C4-2B (cell line): Measurements from ENCODE around the gene CUL7.
"Not testable (repeated sequence)": the region's sequence is repeated elsewhere in the genome, so short reads cannot be mapped to it uniquely, and the experiment has no call there.

ENCODE experiments used
- H3K27ac ChIP-seq: fragments of 450-650 bp; 2 replicates; pipeline ENCODE4 v1.5.1; 2017
- ZFX ChIP-seq: fragments of 450-650 bp; IDR thresholded peaks from 2 replicates; pipeline ENCODE4 v1.6.1; 2017
- TF ChIP-seq, protein P1 (sequence below): fragments of 450-650 bp; conservative IDR thresholded peaks from 2 replicates; pipeline ENCODE4 v1.5.1; 2017; ENCODE audit warnings: mild to moderate bottlenecking

The CUL7 gene

DNA sequence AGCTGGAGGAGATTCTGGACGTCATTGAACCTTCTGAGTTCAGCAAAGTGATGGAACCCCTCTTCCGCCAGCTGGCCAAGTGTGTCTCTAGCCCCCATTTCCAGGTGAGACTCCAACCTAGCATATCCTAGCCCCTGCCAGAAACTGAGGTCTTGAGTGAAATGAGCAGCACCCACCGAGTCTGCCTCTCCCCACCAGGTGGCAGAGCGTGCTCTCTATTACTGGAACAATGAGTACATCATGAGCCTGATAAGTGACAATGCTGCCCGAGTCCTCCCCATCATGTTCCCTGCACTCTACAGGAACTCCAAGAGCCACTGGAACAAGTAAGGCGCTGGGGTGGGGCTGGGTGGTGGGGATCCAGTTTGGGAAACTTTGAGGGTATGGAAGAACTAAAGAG lies 44.5 kb downstream of the CUL7 start:
- TF ChIP-seq, protein P1, sequence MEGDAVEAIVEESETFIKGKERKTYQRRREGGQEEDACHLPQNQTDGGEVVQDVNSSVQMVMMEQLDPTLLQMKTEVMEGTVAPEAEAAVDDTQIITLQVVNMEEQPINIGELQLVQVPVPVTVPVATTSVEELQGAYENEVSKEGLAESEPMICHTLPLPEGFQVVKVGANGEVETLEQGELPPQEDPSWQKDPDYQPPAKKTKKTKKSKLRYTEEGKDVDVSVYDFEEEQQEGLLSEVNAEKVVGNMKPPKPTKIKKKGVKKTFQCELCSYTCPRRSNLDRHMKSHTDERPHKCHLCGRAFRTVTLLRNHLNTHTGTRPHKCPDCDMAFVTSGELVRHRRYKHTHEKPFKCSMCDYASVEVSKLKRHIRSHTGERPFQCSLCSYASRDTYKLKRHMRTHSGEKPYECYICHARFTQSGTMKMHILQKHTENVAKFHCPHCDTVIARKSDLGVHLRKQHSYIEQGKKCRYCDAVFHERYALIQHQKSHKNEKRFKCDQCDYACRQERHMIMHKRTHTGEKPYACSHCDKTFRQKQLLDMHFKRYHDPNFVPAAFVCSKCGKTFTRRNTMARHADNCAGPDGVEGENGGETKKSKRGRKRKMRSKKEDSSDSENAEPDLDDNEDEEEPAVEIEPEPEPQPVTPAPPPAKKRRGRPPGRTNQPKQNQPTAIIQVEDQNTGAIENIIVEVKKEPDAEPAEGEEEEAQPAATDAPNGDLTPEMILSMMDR, result no peak; the same call in 1 of the 2 replicates
- TF ChIP-seq ZFX, result no peak
- H3K27ac ChIP-seq, result no peak overlapping the region

DNA sequence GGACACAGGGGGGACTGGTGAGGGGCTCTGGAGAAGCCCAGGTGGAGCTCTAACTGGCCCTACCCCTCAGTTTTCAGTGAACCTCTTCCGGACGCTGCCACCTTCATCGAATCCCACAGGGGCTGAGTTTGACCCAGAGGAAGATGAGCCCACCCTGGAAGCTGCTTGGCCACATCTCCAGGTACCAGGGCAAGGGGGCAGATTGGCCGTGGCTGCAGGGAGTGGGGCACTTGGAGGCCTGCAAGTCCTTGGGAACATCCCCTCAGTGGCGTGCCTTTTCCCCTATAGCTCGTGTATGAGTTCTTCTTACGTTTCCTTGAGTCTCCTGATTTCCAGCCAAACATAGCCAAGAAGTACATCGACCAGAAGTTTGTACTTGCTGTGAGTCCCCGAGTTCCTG lies 46.5 kb downstream of the CUL7 start:
- TF ChIP-seq ZFX, result no peak
- TF ChIP-seq, protein P1, result no peak
- H3K27ac ChIP-seq, result no peak overlapping the region

DNA sequence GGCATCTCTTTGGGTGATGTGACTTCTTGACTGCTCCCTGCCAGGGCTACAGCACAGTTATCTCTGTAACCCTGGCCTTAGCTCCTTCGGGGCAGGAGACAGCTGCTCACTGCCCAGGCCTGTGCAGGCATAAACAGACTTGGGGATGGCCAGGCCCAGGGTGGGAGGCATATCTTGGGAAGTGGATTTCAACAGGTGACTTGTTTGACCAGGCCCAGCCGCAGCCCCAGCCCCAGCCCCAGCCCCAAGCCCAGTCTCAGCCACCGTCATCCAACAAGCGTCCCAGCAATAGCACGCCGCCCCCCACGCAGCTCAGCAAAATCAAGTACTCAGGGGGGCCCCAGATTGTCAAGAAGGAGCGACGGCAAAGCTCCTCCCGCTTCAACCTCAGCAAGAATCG lies 47.4 kb downstream of the CUL7 start:
- TF ChIP-seq, protein P1, result no peak
- TF ChIP-seq ZFX, result no peak

DNA sequence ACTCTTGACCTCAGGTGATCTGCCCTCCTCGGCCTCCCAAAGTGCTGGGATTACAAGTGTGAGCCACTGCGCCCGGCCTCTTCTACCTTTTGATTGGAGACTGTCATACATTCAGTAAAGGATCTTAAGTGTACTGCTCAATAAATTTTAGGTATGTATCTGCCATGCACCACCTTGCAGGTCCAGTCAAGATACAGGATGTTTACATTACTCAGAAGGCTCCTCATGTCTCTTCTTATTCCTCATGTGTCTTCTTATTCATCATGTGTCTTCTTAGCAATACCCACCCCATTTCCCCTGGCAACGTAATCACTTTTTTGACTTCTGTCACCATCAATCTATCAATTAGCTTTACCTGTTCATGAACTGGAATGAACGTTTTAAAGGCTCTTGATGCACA lies 47.8 kb downstream of the CUL7 start:
- TF ChIP-seq, protein P1, result no peak
- no peak for TF ChIP-seq ZFX
- no peak overlapping the region for H3K27ac ChIP-seq

More for the DNA sequence above, 47.4 kb downstream of the CUL7 start:
- H3K27ac ChIP-seq, result no peak overlapping the region

DNA sequence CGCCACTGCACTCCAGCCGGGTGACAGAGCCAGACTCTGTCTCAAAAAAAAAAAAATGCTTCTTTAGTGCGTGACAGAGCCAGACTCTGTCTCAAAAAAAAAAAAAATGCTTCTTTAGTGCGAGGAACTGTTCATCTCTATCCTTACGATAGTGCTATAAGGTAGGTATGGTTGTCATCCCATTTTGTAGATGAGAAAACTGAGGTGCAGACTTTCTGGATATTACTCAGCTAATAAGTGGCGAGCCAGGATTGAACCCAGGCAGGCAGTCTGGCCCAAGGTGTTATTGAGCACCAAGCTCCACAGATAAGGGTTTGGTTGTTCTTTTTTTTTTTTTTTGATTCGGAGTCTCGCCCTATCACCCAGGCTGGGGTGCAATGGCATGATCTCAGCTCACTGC lies 51.8 kb downstream of the CUL7 start:
- no peak overlapping the region for H3K27ac ChIP-seq
- TF ChIP-seq, protein P1, result no peak
- no peak for TF ChIP-seq ZFX

DNA sequence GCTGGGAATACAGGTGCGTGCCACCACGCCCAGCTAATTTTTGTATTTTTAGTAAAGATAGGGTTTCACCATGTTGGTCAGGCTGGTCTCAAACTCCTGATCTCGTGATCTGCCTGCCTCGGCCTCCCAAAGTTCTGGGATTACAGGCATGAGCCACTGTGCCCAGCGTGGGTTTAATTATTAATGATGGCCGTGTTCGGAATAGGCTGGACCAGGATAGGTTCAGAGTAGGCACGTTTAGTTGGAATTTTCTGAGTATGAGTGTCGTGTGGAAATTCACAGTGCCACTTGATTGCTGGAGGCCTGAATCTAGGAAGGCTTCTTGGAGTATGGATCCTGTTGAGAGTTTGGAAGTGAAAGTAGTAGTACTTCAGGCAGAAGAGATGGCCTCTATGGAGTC lies 55.4 kb downstream of the CUL7 start:
- H3K27ac ChIP-seq, result not testable (repeated sequence)

DNA sequence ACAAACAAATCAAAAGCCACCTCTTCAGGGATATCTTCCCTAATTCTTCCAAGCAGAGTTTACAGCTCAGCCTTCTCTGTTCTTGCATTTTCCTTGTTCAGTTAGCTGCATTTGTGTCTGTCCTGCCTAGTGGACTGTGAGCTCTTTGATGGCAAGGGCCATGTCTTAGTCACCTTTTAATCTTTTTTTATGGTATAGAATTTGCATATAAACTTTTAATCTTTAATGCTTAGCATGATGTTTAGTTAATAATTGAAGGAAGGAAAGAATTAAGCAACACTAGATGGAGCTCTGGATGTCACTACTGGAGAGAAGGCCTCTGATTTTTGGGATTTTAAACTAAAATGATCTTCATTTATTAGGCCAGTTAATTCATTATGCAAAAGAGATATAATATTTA lies 57.1 kb downstream of the CUL7 start:
- TF ChIP-seq, protein P1, result no peak
- TF ChIP-seq ZFX, result no peak
- H3K27ac ChIP-seq, result no peak overlapping the region

DNA sequence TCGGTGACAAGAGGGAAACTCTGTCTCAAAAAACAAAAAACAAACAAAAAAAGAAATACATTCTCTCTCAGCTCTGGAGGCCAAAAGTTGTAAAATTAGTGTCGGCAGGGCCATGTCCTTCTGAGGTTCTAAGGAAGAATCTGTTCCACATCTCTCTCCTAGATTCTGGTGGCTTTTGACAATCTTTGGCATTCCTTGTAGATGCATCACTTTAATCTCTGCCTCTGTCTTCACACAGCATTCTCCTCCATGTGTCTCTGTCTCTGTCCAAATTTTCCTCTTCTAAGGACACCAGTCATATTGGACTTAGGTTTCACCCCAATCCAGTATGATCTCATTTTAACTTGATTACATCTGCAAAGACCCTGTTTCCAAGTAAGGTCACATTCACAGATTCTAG lies 60.2 kb downstream of the CUL7 start:
- TF ChIP-seq, protein P1, result no peak
- TF ChIP-seq ZFX, result no peak

More for the DNA sequence above, 60.2 kb downstream of the CUL7 start:
- no peak overlapping the region for H3K27ac ChIP-seq
